ENCODE results near the gene ANKRD45. TPM values are rescaled to one million over a fixed set of nuclear protein-coding genes. Genes with fewer than 3 reads are reported as not detected.

Gene ANKRD45
- total RNA-seq, 1 experiment from 2014 or later: 0.31 TPM

GRCh38 chr1:173573596-173573995 lies 96.1 kb downstream of the ANKRD45 start:
- Histone ChIP-seq H3K79me2 (ENCODE audit: insufficient read depth, low read length) (no peaks in the 10 kb centered on the region), H4K91ac (ENCODE audit: insufficient read length, low read depth, low read length) (no peak overlapping the region), H2BK15ac (ENCODE audit: low read depth, low read length) (no peak overlapping the region), H3K4me1 (ENCODE audit: insufficient read depth, low read length) (no peaks in the 10 kb centered on the region), H4K8ac (replicated peaks; ENCODE audit: insufficient read length, low read depth, low read length) (no peak overlapping the region), H3K9me3 (ENCODE audit: control insufficient read depth, low read depth, low read length) (no peaks in the 10 kb centered on the region), H3T11ph (ENCODE audit: low read length) (no peak overlapping the region), H3K14ac (ENCODE audit: insufficient read depth, low read length) (no peak overlapping the region), H2AK5ac (ENCODE audit: insufficient read length, low read length) (no peak overlapping the region), H2BK20ac (ENCODE audit: low read depth, low read length, poor library complexity, severe bottlenecking) (no peak overlapping the region), H4K20me1 (ENCODE audit: control insufficient read depth, insufficient read depth, insufficient read length) (no peaks in the 10 kb centered on the region), H3K4ac (ENCODE audit: low read depth, low read length) (no peak overlapping the region), H4K5ac (ENCODE audit: insufficient read length, low read depth, low read length) (no peak overlapping the region), H3K56ac (ENCODE audit: insufficient read length, low read depth, low read length) (no peak overlapping the region), H3K18ac (ENCODE audit: insufficient read length, low read depth, low read length) (no peak overlapping the region), H2BK12ac (ENCODE audit: insufficient read length, low read depth, low read length) (no peak overlapping the region), H3K27me3 (ENCODE audit: insufficient read depth, low read length) (no peaks in the 10 kb centered on the region), H3K27ac (ENCODE audit: insufficient read length, low read depth, low read length) (no peak overlapping the region), H3K23ac (ENCODE audit: insufficient read length, low read depth, low read length) (no peak overlapping the region), H3K79me1 (ENCODE audit: insufficient read depth, low read depth, low read length, poor library complexity, severe bottlenecking) (no peaks in the 10 kb centered on the region), H2BK120ac (ENCODE audit: low read depth, low read length, poor library complexity, severe bottlenecking) (no peak overlapping the region), H3K9ac (ENCODE audit: extremely low read depth, insufficient read length, low read length) (no peak overlapping the region), H2AFZ (ENCODE audit: low read length) (no peak overlapping the region), H2BK5ac (ENCODE audit: insufficient read length, low read length) (no peak overlapping the region), H3K23me2 (ENCODE audit: insufficient read length, low read depth, low read length, poor library complexity, severe bottlenecking) (no peaks in the 10 kb centered on the region), H3K4me2 (ENCODE audit: insufficient read depth, insufficient read length, low read length) (no peak overlapping the region)
- H3K27me3 Mint-ChIP-seq (ENCODE audit: low read depth): no peaks in the 10 kb centered on the region
- no peak for DNase-seq
- no peaks in the 10 kb centered on the region for H3K9me3 Mint-ChIP-seq
- no peak overlapping the region; a peak in 1 of 7 replicates for H3K27ac Mint-ChIP-seq
- no CpG with 5 or more reads among the region's 4 CpGs for WGBS (ENCODE audit: extremely low coverage, insufficient read length, low lambda C conversion rate)
- H3K4me3 Mint-ChIP-seq: no peak overlapping the region
- no peaks in the 10 kb centered on the region for H3K4me1 Mint-ChIP-seq
- TF ChIP-seq, protein P1, sequence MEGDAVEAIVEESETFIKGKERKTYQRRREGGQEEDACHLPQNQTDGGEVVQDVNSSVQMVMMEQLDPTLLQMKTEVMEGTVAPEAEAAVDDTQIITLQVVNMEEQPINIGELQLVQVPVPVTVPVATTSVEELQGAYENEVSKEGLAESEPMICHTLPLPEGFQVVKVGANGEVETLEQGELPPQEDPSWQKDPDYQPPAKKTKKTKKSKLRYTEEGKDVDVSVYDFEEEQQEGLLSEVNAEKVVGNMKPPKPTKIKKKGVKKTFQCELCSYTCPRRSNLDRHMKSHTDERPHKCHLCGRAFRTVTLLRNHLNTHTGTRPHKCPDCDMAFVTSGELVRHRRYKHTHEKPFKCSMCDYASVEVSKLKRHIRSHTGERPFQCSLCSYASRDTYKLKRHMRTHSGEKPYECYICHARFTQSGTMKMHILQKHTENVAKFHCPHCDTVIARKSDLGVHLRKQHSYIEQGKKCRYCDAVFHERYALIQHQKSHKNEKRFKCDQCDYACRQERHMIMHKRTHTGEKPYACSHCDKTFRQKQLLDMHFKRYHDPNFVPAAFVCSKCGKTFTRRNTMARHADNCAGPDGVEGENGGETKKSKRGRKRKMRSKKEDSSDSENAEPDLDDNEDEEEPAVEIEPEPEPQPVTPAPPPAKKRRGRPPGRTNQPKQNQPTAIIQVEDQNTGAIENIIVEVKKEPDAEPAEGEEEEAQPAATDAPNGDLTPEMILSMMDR (conservative IDR thresholded peaks at IDR 0.05): no peak
- H3K36me3 Mint-ChIP-seq (ENCODE audit: insufficient read depth in 1 of 3, low read depth in 3 of 3): no peaks in the 10 kb centered on the region

All from H9 (cell line).